SH-SY5Y (cell line): ENCODE results near the gene RBMX2.

ENCODE experiments used
- GATA2 ChIP-seq: IDR thresholded peaks from 2 replicates; pipeline ENCODE4 v1.6.1; 2011; ENCODE audit warnings: mild to moderate bottlenecking, low read depth, low read length
- GATA3 ChIP-seq: IDR thresholded peaks from 2 replicates; pipeline ENCODE4 v1.6.1; 2011; ENCODE audit warnings: low read depth, mild to moderate bottlenecking, low read length, moderate library complexity

- no peak for TF ChIP-seq GATA2
- TF ChIP-seq GATA3, result no peak
These were observed 11.6 kb downstream of the RBMX2 start for GRCh38 chrX:130413415-130413814.
